ENCODE measurements around the gene RFX1.

- no peak for TF ChIP-seq CTCF (IDR thresholded peaks at IDR 0.05; ENCODE audit: low read depth, low read length, poor library complexity, severe bottlenecking)
- no peak for TF ChIP-seq EZH2phosphoT487 (IDR thresholded peaks at IDR 0.05; ENCODE audit: borderline replicate concordance, low read length)
Observed at GRCh38 chr19:13992025-13992424, 14.1 kb downstream of the RFX1 start.

Data from DOHH2 (cell line).